Measurements from ENCODE around the gene POU2AF2.
"Not testable (repeated sequence)": the region's sequence is repeated elsewhere in the genome, so short reads cannot be mapped to it uniquely, and the experiment has no call there.

POU2AF2 gene

DNA sequence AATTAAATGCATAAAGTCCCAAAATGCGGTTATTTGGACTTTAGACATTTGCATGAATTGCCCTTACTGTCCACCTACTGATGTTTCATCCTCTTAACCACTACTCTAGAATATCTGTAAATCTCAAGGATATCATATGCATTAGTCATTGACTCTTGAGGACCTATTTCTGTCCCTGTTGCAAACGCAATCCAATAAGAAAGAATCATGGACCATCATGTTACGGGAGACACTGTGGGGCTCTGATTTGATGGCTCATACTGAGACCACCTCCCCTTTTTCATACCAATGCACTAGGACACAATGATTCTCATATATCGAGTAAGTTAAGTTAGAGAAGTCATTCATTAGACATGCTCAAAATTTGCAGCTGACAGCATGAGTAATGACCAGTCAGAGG lies 14.4 kb downstream of the POU2AF2 start:
- DNase-seq (ENCODE audit: low spot score), result no peak

DNA sequence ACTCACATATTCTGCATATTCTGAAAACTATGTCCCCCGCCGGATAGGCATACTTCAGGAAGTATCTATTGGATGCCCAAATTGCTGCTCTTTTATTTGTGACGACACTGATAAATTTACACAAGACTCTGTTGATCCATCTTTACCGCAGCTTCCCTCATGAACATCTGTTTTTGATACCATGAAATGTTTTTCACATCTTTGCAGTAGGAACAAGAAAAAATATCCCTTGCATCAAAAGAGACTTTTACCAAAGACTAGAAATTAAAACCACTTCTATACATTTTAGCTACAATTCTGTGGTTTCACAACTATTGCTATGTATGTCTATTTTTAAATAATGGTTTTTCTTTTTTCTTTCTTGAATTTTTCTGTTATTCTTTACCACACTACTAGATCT lies 15.3 kb downstream of the POU2AF2 start:
- DNase-seq (ENCODE audit: low spot score), result no peak

DNA sequence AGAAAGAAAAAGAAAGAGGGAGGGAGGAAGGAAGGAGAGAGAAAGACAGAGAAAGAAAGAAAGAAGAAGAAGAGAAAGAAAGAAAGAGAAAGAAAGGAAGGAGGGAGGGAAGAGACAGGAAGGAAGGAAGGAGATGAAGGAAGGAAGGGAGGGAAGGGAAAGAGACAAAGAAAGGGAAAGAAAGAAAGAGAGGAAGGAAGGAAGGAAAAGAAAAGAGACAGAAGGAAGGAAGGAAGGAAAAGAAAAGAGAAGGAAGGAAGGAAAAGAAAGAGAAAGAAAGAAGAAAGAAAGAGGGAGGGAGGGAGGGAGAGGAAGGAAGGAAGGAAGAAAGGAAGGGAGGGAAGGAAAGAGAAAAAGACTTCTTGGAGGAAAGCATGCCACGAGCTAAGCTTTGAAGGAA lies 19.1 kb downstream of the POU2AF2 start:
- DNase-seq (ENCODE audit: low spot score), result no peak

DNA sequence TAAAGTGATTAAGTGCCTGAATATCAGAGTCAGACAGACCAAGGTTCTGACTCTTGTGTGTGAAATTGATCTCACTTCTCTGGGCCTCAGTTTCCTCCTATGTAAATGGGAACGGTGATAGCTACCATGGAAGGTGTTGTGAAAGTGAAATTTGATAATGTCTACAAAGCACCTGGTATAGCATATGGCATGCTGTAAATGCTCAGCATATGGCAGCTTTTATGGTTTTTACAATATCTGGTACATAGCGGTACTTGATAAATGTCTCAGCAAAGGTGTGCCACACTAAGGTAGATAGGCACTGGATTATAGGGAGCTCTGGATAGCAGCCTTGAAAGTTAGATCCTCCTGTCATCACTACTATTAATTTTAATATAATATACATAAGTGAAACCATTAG lies 19.9 kb downstream of the POU2AF2 start:
- no peak for DNase-seq (ENCODE audit: low spot score)

DNA sequence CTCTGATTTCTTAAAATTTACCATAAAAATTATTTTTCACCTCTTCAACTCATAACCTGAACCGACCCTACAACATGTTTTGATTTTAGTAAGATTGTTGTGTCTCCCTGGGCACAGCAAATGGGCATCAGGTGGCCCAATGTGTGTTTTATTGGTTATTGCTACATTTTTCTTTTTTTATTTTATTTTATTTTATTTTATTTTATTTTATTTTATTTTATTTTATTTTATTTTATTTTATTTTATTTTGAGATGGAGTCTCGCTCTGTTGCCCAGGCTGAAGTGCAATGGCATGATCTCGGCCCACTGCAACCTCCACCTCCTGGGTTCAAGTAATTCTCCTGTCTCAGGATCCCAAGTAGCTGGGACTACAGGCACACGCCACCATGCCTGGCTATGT lies 22.8 kb downstream of the POU2AF2 start:
- not testable (repeated sequence) for DNase-seq (ENCODE audit: low spot score)

DNA sequence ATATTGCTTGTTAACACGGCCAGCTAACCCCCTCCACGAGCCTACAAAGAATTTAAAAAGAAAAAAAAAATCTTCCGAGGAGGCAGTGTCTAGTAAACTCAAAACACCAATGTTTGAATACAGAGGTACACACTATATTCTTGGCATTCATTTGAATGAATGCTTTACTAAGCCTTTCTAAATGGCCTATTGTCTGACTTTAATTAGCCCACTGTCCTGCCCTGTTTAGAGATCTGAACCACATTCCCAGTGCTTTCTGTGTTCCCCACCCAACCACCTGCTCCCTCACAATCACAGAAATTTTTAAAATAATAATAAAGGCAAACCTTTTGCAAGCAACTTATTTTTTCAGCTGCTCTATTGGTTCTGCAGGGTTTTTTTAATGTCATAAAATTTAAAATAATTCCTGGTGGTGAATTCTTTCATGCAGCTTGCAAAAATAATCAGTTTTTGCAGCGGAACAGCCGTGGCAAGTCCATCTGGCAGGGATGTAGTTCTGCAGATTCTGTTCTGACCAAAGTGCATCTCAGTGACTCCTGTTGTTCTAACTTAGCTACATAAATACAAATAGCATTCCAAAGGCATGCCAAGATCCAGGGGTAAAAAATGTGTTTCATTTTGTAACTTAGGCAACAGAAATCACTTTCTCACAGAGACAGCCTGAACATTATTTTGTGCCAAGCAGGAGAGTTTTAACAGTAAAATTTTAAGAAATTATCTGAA lies 23.8 kb downstream of the POU2AF2 start:
- DNase-seq (ENCODE audit: low spot score), result no peak

DNA sequence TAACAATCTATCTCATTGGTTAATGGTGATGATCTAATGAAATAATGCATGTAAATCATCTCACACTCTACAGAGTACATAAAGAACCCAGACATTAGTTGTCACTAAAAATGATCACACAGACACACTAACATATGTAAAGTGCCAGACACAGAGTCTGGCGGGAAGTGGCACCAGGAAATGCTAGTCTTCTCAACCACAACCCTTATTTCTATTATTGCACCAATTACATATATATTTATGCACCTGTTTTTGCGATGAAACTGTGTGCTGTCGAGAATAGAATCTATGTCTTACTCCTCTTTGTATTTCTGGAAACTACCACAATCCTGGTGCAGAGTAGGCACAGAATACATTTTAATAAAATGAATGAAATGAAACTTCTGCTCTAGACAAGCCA lies 26.9 kb downstream of the POU2AF2 start:
- DNase-seq (ENCODE audit: low spot score), result no peak

DNA sequence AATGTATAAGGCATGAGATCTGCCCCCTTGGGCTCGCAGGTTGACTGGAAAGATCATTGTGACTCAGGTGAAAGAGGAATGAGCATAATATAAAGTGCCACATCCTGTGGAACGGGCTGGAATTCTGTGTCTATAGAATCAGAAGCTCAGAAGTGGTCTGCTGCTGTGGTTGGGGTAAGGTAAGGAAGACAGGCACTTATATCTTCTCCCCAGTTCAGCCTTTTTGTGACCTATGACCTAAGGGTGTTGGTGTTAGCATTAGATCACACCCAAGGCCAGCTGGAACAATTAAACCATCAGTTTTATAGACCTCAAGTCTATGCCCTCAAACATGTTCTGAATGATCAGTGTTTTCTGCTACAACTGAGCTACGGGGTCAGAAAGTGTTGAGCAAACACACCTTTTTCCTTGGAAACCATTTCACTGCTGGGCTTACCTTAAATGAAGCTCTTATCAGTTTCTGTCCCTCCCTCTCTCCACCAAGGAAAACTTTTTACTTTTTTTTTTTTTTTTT lies 37.1 kb downstream of the POU2AF2 start:
- no peak for DNase-seq (ENCODE audit: low spot score)

DNA sequence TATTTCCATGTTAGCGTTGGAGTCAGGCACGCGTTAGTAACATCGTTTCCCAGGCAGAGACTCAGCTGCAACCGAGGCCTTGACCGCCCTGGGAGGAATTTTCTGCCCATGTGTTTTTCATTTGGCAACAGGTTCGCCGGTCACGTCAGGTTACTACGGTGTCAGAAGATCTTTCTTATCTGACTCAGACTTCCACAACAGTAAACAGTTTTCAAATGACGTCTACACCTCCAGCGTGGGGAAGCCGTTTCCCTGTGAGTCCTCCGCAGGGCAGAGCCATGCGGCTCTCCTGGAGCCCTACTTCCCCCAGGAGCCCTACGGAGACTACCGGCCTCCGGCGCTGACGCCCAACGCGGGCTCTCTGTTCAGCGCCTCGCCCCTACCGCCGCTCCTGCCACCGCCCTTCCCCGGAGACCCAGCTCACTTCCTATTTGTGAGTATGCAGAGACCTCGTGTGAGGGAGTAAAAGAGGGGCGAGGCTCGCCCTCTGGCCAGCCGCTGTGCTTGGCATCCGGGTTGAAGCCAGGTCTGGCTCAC lies 38.5 kb downstream of the POU2AF2 start:
- DNase-seq (ENCODE audit: low spot score), result no peak

DNA sequence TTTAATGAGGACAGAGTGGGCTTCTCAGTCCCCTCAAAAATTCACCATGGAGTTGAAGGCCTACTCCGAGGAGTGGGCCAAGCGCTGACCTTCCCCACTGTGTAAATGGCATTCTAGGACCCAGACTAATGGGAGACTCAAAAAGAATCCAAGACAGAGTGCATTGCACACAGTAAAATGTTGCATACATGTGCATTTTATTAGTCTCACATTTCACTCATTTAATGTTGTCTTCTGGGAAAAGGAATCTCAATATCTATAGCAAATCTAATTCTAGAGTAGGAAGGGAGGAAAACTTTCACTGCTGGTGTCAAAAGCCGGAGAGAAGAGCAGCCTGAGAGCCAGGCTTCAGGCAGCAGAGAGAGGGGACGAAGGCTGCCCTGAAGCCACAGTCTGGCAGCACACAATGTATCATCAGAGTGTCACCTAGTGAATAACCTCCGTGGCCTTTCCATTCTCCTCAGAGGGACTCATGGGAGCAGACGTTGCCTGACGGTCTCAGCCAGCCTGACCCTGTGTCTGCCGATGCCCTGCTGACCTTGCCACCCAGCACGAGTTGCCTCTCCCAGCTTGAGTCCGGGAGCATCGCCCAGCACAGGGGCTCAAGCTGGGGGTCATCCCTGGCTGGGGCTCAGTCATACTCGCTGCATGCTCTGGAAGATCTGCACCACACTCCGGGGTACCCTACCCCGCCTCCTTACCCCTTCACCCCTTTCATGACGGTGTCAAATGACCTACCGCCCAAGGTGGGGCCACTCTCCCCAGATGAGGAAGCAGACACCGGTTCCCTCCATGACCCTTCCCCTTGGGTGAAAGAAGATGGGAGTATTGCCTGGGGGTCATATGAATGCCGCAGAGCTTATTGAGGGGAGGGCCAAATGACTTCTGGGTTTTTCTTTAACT lies 39.9 kb downstream of the POU2AF2 start:
- no peak for DNase-seq (ENCODE audit: low spot score)

DNA sequence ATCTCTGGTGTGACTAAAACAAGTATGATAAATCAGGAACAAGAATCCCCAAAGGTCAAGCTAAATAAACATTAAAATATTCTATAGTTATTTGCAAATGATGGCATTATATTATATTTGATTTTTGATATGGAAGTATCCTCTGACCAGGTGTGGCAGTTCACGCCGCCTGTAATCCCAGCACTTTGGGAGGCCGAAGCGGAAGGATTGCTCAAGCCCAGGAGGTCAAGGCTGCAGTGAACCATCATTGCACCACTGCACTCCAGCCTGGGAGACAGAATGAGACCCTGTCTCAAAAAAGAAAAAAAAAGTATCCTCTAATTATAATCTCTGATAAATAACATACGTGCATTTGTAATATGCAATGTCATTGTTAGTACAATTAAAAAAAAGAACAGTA lies 46.2 kb downstream of the POU2AF2 start:
- DNase-seq (ENCODE audit: low spot score), result no peak

DNA sequence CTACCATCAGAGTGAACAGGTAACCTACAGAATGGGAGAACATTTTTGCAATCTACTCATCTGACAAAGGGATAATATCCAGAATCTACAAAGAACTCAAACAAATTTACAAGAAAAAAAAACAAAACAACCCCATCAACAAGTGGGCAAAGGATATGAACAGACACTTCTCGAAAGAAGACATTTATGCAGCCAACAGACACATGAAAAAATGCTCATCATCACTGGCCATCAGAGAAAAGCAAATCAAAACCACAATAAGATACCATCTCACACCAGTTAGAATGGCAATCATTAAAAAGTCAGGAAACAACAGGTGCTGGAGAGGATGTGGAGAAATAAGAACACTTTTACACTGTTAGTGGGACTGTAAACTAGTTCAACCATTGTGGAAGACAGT lies 46.9 kb downstream of the POU2AF2 start:
- DNase-seq (ENCODE audit: low spot score), result not testable (repeated sequence)

DNA sequence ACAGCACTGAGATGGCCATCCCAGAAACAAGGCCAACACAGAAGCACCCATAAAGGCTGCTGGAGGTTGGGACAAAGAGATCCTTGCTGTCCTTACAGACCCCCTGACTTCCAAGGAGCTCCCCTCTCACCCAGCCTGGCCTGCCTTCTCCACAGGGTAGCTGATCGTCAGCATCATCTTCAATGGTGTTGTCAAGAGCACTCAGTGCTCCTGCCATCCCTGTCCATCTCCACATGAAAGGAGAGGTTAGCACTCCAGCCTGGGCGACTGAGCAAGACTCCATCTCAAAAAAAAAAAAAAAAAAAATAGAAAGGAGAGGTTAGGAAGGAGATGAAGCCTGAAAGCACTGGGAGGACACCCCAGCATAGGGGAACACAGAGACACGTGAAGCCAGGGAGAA lies 50.7 kb downstream of the POU2AF2 start:
- DNase-seq (ENCODE audit: low spot score), result no peak

DNA sequence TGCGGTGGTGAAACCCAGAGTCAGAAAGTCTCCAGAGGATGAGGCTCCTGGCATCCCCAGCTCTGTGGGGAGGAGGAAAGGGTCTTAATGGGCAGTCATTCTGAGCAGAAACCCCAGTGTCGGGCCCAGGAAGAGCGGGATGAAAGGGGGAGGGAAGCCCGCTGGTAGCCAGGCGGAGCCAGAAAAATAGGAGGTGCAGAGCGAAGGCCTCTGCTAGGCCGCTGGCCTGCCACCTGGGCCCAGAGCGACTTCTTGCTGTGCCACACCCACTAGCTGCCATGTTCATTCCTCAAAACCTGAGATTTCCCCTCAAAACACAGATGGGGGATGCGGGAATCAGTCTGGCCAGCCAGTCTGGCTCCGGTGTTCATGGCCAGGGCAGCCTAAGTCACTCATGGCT lies 52.2 kb downstream of the POU2AF2 start:
- no peak for DNase-seq (ENCODE audit: low spot score)

DNA sequence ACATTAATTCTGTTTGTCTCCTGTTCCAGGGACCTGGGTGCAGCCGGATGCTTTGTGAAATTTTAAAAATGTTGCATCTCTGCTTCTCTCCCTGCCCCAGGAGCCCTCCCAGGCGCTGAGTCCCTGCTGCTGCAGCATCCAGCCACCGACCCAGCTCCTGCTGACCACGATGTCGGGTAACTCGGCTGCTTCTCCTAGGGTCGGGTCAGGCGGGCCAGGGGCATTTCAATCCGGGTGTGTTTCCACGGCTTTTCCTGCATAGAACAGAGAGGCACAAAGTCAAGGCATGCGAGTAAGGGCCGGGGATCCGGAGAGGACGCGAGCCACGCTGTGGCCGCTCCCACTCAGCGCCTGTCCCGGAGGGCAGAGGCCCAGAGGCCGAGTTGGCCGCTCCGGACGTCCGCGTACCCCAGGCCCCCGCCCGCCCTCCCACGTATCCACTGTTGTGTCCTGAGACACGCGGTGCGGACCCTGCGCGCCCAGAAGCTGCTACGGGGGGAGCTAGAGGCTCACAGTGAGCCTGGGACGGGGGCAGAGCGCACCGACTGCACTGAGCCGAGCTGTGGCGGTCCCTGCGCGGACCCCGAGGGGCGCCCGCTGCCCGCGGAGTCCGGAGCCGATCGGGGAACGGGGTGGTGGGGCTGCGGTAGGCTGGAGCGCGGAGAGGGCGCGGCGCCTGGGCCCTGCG lies 53.0 kb downstream of the POU2AF2 start, which contains the start of gene POU2AF3:
Gene POU2AF3 (plus strand): TSS at position 134 of the 688 bp plus-strand sequence. CDS start 36 bp downstream, at position 170.
- DNase-seq (ENCODE audit: low spot score), result no peak

DNA sequence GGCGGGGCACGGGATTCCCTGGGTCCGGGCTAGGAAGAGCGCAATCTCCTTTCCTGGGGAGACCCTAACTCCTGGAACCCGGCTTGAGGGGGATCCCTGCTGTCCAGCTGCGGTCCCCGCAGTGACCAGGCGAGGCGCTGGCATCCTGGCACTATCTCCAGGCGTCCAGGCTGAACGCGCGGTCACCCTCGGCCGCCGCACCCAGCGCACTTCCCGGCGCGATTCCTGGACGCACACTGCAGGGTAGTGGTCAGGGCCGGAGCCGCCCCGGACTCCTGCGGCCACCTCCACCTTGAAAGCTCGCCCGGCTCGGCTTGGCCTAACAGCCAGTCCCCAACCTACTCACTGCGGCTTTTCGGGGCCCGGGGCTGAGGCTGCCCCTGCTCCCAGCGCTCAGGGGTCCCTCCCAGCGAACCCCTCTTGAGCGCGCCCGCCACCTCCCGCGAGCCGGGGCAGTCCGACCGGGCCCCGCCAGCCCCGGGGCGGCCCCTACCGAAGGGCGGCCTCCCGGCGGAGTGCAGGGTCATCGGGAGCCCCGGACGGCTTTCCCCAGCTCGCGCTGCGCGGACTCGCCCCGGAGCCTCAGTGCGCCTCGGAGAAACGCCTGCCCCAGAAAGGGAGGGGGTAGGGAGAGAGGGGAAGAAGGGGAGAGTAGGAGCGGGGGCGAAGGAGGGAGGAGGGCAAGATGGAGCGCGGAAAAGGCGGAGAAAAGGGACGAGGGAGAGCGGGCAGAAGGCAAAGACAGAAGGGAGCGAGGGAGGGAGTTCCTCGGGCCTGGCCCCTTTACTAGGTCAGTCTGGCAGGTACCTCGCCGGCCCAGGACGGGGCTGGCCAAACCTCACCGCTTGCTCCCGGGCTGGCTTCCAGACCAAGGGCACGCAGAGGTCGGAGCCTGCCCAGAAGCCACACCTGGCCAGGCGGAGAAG lies 53.8 kb downstream of the POU2AF2 start:
- DNase-seq (ENCODE audit: low spot score), result peak; percentile 80

DNA sequence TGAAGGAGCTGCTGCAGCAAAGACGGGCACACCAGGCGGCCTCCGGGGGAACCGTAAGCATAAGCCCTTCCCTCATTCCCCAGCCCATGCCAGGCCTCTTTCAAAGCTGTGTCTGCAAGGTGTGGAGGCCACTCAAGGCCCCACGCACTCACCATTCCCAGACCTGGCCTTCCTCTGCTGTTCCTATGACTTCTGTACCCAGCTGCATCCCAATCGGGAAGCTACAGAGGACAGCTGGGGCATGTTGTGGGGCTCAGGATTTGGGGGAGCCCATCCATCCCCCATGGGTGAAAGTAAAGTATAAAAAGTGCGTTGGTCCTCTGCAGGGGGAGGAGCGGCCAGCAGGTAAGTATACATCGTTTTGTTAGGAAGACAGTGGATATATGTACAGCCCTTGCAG lies 55.0 kb downstream of the POU2AF2 start:
- DNase-seq (ENCODE audit: low spot score), result no peak

DNA sequence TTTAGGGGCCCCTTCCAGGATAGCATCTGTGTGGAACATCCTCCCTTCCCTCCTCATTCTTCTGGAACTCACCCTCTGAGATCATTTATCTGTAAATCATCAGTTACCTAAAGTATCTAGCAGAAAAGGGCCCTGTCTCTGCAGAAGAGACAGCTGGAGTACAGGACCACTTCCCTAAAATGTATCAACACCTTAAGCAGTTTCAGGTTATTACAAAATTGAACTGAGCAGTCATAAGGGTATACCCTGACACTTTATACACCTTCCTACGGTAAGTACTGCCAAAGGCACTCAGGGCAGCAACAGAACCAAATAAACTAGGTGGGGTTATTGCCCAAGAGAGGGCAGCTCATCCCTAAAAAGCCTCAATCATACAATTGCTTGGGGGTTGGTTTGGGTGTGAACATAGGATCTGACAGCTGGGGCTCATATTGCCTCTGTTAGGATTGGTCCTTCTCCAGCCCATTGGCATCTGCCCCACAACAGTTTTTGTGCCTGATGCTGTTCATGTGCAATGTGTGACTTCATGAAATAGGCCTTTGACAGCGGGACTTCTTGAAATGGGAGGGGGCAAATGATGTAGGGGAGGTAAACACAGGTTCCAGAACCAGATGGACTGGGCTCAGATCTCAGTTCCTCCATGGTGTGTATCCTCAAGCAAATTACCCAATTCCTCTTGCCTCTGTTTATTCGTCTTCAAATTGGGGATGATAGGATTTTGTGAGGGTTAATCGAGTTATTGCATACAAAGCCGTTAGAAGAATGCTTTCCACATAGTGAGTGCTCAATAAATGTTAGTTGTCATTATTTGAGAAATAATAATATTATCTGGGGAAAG lies 55.7 kb downstream of the POU2AF2 start:
- DNase-seq (ENCODE audit: low spot score), result no peak

DNA sequence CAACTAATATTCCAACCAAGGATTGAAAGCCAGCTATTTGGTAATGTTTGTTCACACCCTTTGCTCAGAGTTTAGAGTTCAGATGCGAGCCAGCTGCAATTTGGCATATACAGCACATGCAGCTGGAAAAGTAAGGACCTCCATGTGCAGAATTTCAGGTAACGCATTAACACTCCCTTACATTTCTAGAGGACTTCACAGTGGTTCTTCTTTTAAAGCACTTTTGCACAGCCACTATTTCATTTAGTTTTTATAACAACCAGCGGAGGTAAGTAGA lies 56.3 kb downstream of the POU2AF2 start:
- no peak for DNase-seq (ENCODE audit: low spot score)

DNA sequence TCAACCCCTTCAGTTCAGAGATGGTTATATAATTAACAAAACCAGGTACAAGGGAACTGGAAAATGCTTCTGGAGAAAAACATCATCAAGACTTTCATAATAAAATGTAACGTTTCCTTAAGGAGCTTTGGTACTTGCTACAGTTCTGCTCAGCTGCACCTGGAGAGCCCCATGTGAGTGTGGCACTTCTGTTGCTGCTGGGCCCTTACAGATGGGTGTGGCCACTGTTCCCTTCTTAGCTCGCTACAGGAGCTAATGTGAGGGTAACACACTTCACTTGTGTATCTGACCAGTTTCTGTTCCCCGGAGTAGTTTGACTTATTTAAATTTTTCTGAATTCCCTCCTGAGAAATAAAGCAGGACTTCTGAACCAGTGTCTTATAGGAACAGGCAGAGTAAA lies 56.8 kb downstream of the POU2AF2 start:
- DNase-seq (ENCODE audit: low spot score), result no peak

Measured in ecto neural progenitor cell (in vitro differentiated cells).